K562 (cell line): Measurements from ENCODE around the gene SEL1L. TPM values are rescaled to one million over a fixed set of nuclear protein-coding genes. Genes with fewer than 3 reads are reported as not detected.

ENCODE experiments used
- ATAC-seq: fragments of 200-7000 bp; cut with Tn5 transposase; 3 replicates; pipeline ENCODE4 v1.9.1; 2020; ENCODE audit warnings: moderate library complexity
- BruUV-seq: library from RNA; stranded (reverse); fragments of 400-500 nt; replicated peaks from 2 replicates; lab custom pipeline; 2021; lab: Mats Ljungman, UMichigan
- CTCF ChIA-PET: fragments of 300-600 bp; formaldehyde crosslinking; extraction: SDS; loops from one replicate; lab custom pipeline; 2021; ENCODE audit warnings: low intra/inter-chr PET ratio; lab: Yijun Ruan, JAX
- POLR2A ChIA-PET: fragments of 300-600, 350-650 bp; sonication (Branson Sonifier 250); formaldehyde crosslinking; extraction: SDS; loops from one replicate; lab custom pipeline; 2021; ENCODE audit warnings: antibody characterized with exemption, inconsistent platforms; lab: Yijun Ruan, JAX
- DNase-seq, 4 experiments: peaks; one replicate each; pipeline versions ENCODE4 v3.0.0 to v3.0.0-alpha.2; 2011 to 2018; ENCODE audit warnings: low spot score in 3 of 4, mixed read lengths in 3 of 4; ENCODE audit errors: extremely low read depth in 1 of 4
- FAIRE-seq: peaks from 2 replicates; lab custom pipeline; 2011; peaks lifted over from hg19 to GRCh38; lab: Jason Lieb, UNC
- H2AFZ ChIP-seq: 2 replicates; pipeline ENCODE4 v1.6.0; 2011; ENCODE audit warnings: low read depth, low read length, control low read depth, inconsistent platforms
- H3K27ac ChIP-seq: fragments of 200-600 bp; 3 replicates; pipeline ENCODE4 v1.8.0; 2011; ENCODE audit warnings: low read depth, mild to moderate bottlenecking, control low read depth, inconsistent platforms, low read length, moderate library complexity, mixed read lengths; ENCODE audit errors: extremely low read depth
- H3K27me3 ChIP-seq, 2 experiments: fragments of 300-600 bp in 1 of 2; 2 replicates in 1 of 2; 3 replicates in 1 of 2; pipeline versions ENCODE4 v1.6.0 to v1.8.0; 2011; ENCODE audit warnings: inconsistent platforms in 2 of 2, low read length in 2 of 2, mild to moderate bottlenecking in 1 of 2, mixed read lengths in 1 of 2, moderate library complexity in 1 of 2; ENCODE audit not compliant: control insufficient read depth in 2 of 2, insufficient read depth in 2 of 2
- H3K36me3 ChIP-seq: fragments of 300-600 bp; 3 replicates; pipeline ENCODE4 v1.8.0; 2011; ENCODE audit warnings: mild to moderate bottlenecking, low read length, inconsistent platforms; ENCODE audit not compliant: control insufficient read depth, insufficient read depth
- H3K4me1 ChIP-seq, 2 experiments: fragments of 200-600 bp in 1 of 2; replicated peaks in 1 of 2; 2 replicates in 1 of 2; 3 replicates in 1 of 2; pipeline versions ENCODE4 v1.5.1 to v1.8.0; 2011; ENCODE audit warnings: inconsistent platforms in 2 of 2, low read length in 2 of 2, mild to moderate bottlenecking in 1 of 2, mixed read lengths in 1 of 2, moderate library complexity in 1 of 2; ENCODE audit not compliant: control insufficient read depth in 2 of 2, insufficient read depth in 2 of 2
- H3K4me2 ChIP-seq: 2 replicates; pipeline ENCODE4 v1.6.1; 2011; ENCODE audit warnings: low read length, control low read depth, inconsistent platforms, mixed read lengths; ENCODE audit not compliant: insufficient read depth
- H3K4me3 ChIP-seq: fragments of 200-600 bp; sonication (generic), shearing (Covaris generic); 2 replicates; pipeline ENCODE4 v1.5.1; 2016; ENCODE audit warnings: control low read depth, inconsistent platforms
- H3K79me2 ChIP-seq: fragments of 200-600 bp; 3 replicates; pipeline ENCODE4 v1.8.0; 2011; ENCODE audit warnings: low read length, inconsistent platforms; ENCODE audit not compliant: control insufficient read depth, insufficient read depth
- H3K9ac ChIP-seq, 2 experiments: 2 replicates each; pipeline versions ENCODE4 v1.6.0 to v1.6.1; 2011; ENCODE audit warnings: low read depth in 2 of 2, low read length in 2 of 2, control low read depth in 1 of 2, inconsistent platforms in 1 of 2, mild to moderate bottlenecking in 1 of 2, mixed read lengths in 1 of 2; ENCODE audit not compliant: insufficient read depth in 1 of 2
- H3K9me1 ChIP-seq: one replicate; pipeline ENCODE4 v1.6.0; 2011; ENCODE audit warnings: inconsistent platforms, mild to moderate bottlenecking, low read length, moderate library complexity; ENCODE audit not compliant: control insufficient read depth, insufficient read depth
- H3K9me3 ChIP-seq: replicated peaks from 2 replicates; pipeline ENCODE4 v1.5.1; 2011; ENCODE audit warnings: low read depth, low read length, inconsistent platforms; ENCODE audit not compliant: control insufficient read depth, insufficient read depth
- H4K20me1 ChIP-seq: replicated peaks from 2 replicates; pipeline ENCODE4 v1.6.1; 2011; ENCODE audit warnings: low read length, inconsistent platforms, mixed read lengths; ENCODE audit not compliant: control insufficient read depth, insufficient read depth
- CHD1 ChIP-seq: fragments of 200-600 bp; sonication (generic); IDR thresholded peaks from one replicate; pipeline ENCODE4 v1.6.1; 2012; ENCODE audit warnings: mild to moderate bottlenecking, moderate library complexity, low read length, inconsistent platforms
- CTCFL ChIP-seq: IDR thresholded peaks from 2 replicates; pipeline ENCODE4 v1.6.1; 2011; ENCODE audit warnings: borderline replicate concordance, low read depth, mild to moderate bottlenecking, moderate library complexity, low read length; ENCODE audit not compliant: insufficient read depth, poor library complexity, severe bottlenecking
- ERF ChIP-seq: fragments of 450-650 bp; formaldehyde crosslinking; IDR thresholded peaks from 2 replicates; pipeline ENCODE4 v1.4.0; 2020; ENCODE audit warnings: mild to moderate bottlenecking, mixed read lengths
- FOXO4 ChIP-seq: fragments of 450-650 bp; formaldehyde crosslinking; IDR thresholded peaks from 2 replicates; pipeline ENCODE4 v1.4.0; 2020; ENCODE audit warnings: mild to moderate bottlenecking, moderate library complexity
- HCFC1 ChIP-seq: IDR thresholded peaks from 2 replicates; pipeline ENCODE4 v1.6.1; 2012; ENCODE audit warnings: low read depth, low read length, improper control_type of control experiment
- TCF15 ChIP-seq: fragments of 250-450 bp; sonication (Bioruptor Pico); IDR thresholded peaks from 2 replicates; pipeline ENCODE4 v1.8.0; 2022; ENCODE audit warnings: moderate library complexity, mild to moderate bottlenecking, inconsistent platforms
- ZNF699 ChIP-seq: fragments of 250-450 bp; sonication (Bioruptor Pico); IDR thresholded peaks from 2 replicates; pipeline ENCODE4 v1.8.0; 2021; ENCODE audit warnings: mild to moderate bottlenecking, moderate library complexity; ENCODE audit not compliant: insufficient replicate concordance
- WGBS: fragments of 100-300 bp; shearing (Covaris generic); methylation state at CpG from one replicate; pipeline ENCODE4 v1.1.6; 2016; ENCODE audit warnings: low coverage, mixed read lengths; ENCODE audit not compliant: insufficient coverage; ENCODE audit errors: missing lambda C conversion rate; 5-methylcytosine and 5-hydroxymethylcytosine counted together
- in situ Hi-C: fragments of 300-500 bp; cut with MboI; formaldehyde crosslinking; loops from 4 replicates; pipeline ENCODE4 v1.15.0; 2018; ENCODE audit warnings: inconsistent platforms, mixed read lengths
- intact Hi-C: fragments of 100-400 bp; cut with micrococcal nuclease; formaldehyde crosslinking; loops from 2 replicates; pipeline ENCODE4 v1.14.2; 2022
- polyA plus RNA-seq, 8 experiments: library from polyadenylated mRNA; depleted of rRNA in 4 of 8; stranded (reverse) in 5 of 8; unstranded in 3 of 8; fragments of >200 nt; fragmentation: Nextera tagmentation in 2 of 8; fragmentation: Illumina TruSeq in 1 of 8; extraction: Ambion mirVana in 2 of 8; extraction: Trizol in 1 of 8; gene quantifications; 2 replicates each; pipeline versions ENCODE4 v1.2.1 to v1.2.3, GENCODE V29; 2011 to 2014; ENCODE audit warnings: inconsistent platforms in 1 of 8, missing spikeins in 1 of 8
- total RNA-seq, 7 experiments: library from RNA; depleted of rRNA in 6 of 7; stranded (reverse); fragments of >200 nt in 6 of 7; fragmentation: Illumina TruSeq in 2 of 7; extraction: Trizol in 2 of 7; gene quantifications; 2 replicates each; pipeline versions ENCODE4 v1.2.1 to v1.2.3, GENCODE V29; 2011 to 2021; ENCODE audit warnings: low replicate concordance in 1 of 7

SEL1L gene
- total and polyA plus RNA-seq, 9 of the 15 experiments (the other 6 are each of a cell fraction or from before 2014, with no cell fraction given): 7.7 to 21.1 (median 13.6) TPM

GRCh38 chr14:81474148-81474492 is 59.5 kb downstream of the SEL1L start:
- Histone ChIP-seq H3K36me3 (peaks cover 37% of the 10 kb centered on the region), H3K79me2 (no peaks in the 10 kb centered on the region), H3K9me3 (no peaks in the 10 kb centered on the region), H3K27ac (no peak overlapping the region), H3K4me3 (no peak overlapping the region)
- FAIRE-seq: no peak
- in situ Hi-C loops: loop anchor here (25.0 kb wide), 1 partner anchor 487 kb away; no protein-coding TSS in a partner anchor
- no peak for TF ChIP-seq CTCFL
- TF ChIP-seq FOXO4 (CRISPR knock-in tag): no peak
- no peak for TF ChIP-seq ERF (CRISPR knock-in tag)
- no peak for TF ChIP-seq HCFC1
- TF ChIP-seq TCF15 (CRISPR knock-in tag): no peak
- no peak for TF ChIP-seq ZNF699 (CRISPR knock-in tag)
- TF ChIP-seq CHD1: no peak
- TF ChIP-seq, all 486 proteins: peak for 0
- intact Hi-C loops: no loop called here
- no peak overlapping the region for H2AFZ ChIP-seq
- CTCF ChIA-PET: no interaction called here
- ATAC-seq (no peak), DNase-seq (no peak)
- no peaks in the 10 kb centered on the region for H3K9me1 ChIP-seq
- no TSS peak for BruUV-seq
- no peak overlapping the region for H3K9ac ChIP-seq
- no peaks in the 10 kb centered on the region for H4K20me1 ChIP-seq
- no peaks in the 10 kb centered on the region for H3K27me3 ChIP-seq
- H3K4me2 ChIP-seq: no peak overlapping the region
- H3K4me1 ChIP-seq: no peaks in the 10 kb centered on the region; a peak in 1 of 5 replicates
- POLR2A ChIA-PET: no interaction called here
- WGBS: 77% methylated on average over 2 of the region's 2 CpGs
